GM12873 (cell line): ENCODE results near the gene PAX6.

Source experiments
- TF ChIP-seq, protein P1 (sequence below): IDR thresholded peaks from 2 replicates; pipeline ENCODE4 v1.5.1; 2012; ENCODE audit warnings: low read depth, mild to moderate bottlenecking, moderate library complexity, low read length, control low read depth; ENCODE audit not compliant: insufficient read depth; ENCODE audit errors: missing control alignments

PAX6 gene

DNA sequence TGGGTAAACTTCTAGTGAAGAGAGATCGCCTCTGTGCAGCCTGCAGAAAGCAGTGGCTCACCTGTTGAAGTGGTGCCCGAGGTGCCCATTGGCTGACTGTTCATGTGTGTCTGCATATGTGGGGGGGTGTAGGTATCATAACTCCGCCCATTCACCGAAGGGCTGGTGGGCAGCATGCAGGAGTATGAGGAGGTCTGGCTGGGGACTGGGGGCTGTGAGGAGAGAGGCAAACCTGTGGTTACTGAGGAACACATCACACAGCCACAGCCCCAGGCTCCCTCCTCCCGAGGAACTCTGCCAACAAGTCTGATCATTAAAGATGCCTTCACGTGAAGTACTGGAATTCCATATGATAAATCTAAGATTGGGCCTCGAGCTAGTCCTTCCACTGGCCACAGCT is 20.5 kb downstream of the PAX6 start:
- TF ChIP-seq, protein P1, sequence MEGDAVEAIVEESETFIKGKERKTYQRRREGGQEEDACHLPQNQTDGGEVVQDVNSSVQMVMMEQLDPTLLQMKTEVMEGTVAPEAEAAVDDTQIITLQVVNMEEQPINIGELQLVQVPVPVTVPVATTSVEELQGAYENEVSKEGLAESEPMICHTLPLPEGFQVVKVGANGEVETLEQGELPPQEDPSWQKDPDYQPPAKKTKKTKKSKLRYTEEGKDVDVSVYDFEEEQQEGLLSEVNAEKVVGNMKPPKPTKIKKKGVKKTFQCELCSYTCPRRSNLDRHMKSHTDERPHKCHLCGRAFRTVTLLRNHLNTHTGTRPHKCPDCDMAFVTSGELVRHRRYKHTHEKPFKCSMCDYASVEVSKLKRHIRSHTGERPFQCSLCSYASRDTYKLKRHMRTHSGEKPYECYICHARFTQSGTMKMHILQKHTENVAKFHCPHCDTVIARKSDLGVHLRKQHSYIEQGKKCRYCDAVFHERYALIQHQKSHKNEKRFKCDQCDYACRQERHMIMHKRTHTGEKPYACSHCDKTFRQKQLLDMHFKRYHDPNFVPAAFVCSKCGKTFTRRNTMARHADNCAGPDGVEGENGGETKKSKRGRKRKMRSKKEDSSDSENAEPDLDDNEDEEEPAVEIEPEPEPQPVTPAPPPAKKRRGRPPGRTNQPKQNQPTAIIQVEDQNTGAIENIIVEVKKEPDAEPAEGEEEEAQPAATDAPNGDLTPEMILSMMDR = no peak

DNA sequence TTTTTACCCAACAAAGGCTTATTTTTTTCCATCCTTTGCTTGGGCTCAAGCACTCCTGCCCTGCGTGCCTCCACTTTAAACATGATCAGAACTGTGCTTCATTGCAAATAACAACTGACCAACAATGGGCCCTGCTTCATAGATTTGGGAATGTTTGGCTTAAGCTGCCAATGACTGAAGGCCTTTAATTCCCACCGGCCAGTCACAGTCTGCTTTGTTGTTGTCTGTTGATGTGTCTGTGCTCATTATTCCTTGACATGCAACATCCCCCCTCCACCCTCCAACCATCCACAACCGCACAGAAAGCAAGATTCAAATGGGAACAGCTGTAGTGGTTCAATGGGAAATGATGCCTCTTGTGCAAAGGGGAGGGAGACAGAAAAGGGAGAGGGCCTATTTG is 23.0 kb downstream of the PAX6 start:
- TF ChIP-seq, protein P1 = no peak

DNA sequence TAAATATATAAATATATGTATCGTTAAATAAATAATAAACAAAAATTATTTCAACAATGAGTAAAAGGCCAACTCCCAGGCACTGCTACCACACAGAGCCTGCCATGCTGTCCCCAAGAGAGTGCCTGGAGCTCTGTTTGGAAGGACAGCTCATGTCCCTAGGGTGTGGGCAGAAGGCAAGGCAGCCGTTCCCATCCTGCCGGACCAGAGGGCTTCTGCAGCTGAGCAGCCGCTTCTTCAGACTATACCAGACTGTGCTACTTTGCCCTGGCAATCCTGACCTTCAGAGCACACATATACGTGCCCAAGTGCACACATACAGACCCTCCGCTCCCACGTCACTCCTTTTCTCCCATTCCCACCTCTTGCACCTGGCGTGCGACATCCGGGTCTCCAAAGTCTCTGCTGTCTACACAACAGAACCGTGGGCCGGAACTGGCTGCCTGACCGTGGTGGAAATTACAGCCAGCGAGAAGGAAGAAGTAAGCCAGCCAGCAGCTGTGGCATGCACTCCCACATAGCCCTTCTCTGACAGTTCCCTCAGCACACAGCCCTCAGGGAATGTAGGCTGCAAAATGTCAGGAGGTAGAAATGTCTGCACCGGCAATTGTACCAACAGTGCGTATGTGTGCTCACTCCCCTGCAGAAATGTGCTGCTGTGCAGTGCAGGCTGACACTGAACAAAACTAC is 24.0 kb downstream of the PAX6 start:
- TF ChIP-seq, protein P1 = no peak

DNA sequence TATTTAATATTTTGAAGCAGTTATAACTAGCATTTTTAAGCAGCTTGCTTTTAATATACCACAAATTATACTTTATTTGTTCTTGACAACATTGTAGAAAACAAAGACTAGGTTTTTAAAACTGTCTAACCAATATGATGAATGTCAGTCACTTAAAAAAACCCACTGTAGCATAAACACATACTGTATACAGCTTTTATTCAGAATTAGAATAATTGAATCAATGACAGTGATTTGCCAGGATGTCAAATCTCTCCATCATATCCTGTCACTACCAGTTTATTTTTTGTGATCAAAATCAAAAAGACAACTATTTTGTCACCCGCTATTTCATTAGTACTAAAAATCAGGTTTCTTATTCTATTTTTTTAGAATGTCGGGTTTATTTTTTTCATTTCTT is 26.5 kb downstream of the PAX6 start:
- TF ChIP-seq, protein P1 = no peak

DNA sequence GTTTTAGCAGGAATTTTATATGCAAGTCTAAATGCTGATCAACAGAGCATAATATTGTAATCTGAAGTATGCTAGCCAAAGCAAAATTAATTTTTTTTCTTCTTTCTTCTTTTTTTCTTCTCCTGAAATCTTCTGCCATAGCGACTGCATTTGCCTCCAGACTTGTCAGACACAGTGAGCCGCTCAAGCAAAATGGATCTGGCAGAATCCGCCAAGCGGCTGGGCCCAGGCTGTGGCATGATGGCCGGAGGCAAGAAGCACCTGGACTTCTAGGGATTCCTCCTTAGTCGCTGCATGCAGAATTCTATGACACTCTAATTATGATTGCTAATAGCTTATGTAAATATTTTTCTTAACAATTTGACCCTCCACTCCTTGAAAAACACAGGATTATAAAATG is 27.9 kb downstream of the PAX6 start:
- TF ChIP-seq, protein P1 = no peak

DNA sequence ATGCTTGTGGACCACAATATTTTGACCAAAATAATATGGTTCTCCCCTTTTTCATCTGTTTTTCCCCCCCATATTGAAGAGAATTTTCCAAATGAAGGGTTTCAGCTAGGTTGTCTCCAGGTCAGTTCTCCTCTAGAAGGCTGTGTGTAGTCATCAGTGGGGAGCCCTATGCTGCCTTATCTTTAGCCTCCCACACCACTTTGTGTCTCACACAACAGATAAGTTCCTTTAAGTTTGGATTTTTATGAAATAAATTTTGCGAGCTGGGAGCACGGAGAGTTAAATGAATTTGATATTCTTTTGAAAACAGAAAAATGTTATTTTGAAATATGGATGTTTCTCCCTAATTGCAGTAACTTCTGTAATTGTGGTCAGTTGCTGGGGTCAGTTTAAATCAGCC is 28.9 kb downstream of the PAX6 start:
- TF ChIP-seq, protein P1 = no peak

DNA sequence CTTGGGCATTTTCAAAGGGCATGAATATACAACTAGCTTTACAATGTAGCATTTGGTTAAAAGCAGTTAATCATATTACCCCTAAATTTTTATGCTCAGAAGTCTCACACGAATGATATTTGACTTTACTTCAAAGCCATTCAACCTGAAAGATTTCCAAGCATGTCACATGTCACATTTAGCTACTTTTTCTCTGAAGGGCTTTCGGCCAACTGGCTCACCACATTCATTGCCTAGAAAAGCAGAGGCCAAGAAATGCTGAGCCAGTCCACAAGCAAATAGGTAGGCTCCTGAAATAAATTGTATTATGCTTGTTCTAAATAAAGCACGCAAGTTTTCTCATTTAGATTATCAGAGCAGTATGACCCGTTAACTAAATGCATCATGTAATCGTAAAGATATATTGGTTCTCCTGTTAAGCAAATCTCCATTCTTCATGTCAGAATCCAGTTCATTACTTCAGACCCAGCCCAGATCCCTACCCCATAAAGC is 30.6 kb downstream of the PAX6 start:
- TF ChIP-seq, protein P1 = no peak

DNA sequence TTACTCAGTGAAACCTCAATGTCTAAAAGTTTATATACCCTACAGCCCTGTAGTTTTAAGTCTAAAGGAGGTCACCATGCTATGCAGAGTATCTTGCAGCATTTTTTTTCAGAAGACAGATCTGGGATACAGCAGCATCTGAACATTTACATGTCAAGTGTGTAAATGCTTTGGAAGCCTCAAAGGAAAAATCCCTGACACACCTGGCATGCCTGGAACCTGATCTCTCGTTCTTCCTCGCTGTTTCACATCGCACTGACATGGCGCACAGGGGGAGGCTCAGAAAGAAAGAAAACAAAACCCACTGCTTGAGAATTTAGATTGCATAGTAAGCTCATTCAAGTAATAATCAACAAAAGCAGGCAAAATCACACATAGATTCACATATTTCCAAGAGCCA is 31.0 kb downstream of the PAX6 start:
- TF ChIP-seq, protein P1 = no peak
